Renal pelvis (tissue), 4 donors: ENCODE results near the gene ORAI3. TPM values are rescaled to one million over a fixed set of nuclear protein-coding genes. Genes with fewer than 3 reads are reported as not detected.

ENCODE experiments used
- DNase-seq: peaks from one replicate; pipeline ENCODE4 v3.0.0-alpha.2; 2013
- polyA plus RNA-seq, 3 donors: library from polyadenylated mRNA; unstranded; fragments of 120-200 nt; gene quantifications; one replicate each; pipeline ENCODE4 v1.2.1, GENCODE V29; 2013; ENCODE audit not compliant: insufficient read length in 3 of 3

Gene ORAI3
- polyA plus RNA-seq, 3 donors = 21.7 to 23.4 (median 23.3) TPM

DNA sequence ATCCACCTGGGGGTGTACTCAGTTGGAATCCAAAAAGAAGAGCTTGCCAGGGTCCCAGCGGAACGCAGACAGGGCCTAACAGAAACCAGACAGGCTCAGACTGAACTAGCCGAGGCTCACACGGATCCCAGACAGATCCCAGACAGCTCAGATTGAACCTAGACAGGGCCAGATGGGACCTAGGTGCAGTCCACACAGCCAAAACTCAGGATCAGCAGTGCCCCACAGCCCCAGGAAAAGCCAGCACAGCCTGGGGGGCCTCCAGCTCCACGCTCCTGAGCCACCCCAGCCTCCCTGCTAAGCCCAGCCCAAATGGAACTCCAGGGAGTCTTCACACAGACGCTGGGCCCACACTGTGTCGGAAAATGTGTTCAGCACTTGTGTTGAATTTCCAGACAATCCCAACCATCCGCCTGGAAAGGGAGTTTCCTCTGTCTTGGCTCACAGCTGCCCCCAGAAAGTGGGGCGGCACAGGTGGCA lies 54.0 kb downstream of the ORAI3 start:
- DNase-seq = no peak

DNA sequence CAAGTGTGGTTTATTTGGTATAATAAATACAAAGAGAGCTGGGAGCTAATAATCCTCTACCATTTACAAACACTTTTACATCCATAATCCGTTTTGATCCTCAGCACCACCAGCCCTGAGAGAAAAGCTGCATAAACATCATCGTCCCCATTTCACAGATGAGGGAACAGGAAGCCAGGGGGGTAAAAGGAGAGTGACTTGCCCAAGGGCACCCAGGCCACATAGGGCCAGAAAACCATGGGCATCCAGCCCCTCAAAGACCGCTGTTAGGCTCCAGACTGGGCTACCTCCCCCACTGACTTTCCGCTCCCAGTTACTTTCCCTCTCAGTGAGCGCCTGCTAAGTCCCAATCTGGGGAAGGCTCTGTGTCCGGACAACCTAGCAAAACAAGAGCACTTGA lies 54.9 kb downstream of the ORAI3 start:
- no peak for DNase-seq

Other genes with a start within 250 kb of the ORAI3 start
- 10 to 100 TPM; 38.6 to 55.8 (median 43.9) TPM for gene SRCAP, start 249.9 kb upstream of the ORAI3 start, polyA plus RNA-seq
- 10 to 100 TPM; 28.7 to 44.8 (median 40.7) TPM for gene PHKG2, start 200.6 kb upstream of the ORAI3 start, polyA plus RNA-seq
- gene CFAP119, start 187.0 kb upstream of the ORAI3 start, polyA plus RNA-seq = 10 to 100 TPM; 11.8 to 14.6 (median 12.8) TPM
- 100 to 1,000 TPM; 120 to 133 (median 120) TPM for gene RNF40, start 186.7 kb upstream of the ORAI3 start, polyA plus RNA-seq
- 10 to 100 TPM; 26.5 to 32.4 (median 30.3) TPM for gene ZNF629, start 161.9 kb upstream of the ORAI3 start, polyA plus RNA-seq
- gene BCL7C, start 55.0 kb upstream of the ORAI3 start, polyA plus RNA-seq = 10 to 100 TPM; 43.7 to 52.6 (median 44.6) TPM
- 1 to 10 TPM; 7.5 to 8.4 (median 7.7) TPM for gene CTF1, start 52.5 kb upstream of the ORAI3 start, polyA plus RNA-seq
- 10 to 100 TPM; 32.2 to 35.4 (median 34.8) TPM for gene FBXL19, start 25.5 kb upstream of the ORAI3 start, polyA plus RNA-seq
- 10 to 100 TPM; 18.7 to 22.6 (median 20.2) TPM for gene SETD1A, start 8.7 kb downstream of the ORAI3 start, polyA plus RNA-seq
- gene HSD3B7, start 36.1 kb downstream of the ORAI3 start, polyA plus RNA-seq = 10 to 100 TPM in 2 of 3 donors, 1 to 10 TPM in 1; 8.1 to 10.9 (median 10.8) TPM
- gene STX1B, start 61.6 kb downstream of the ORAI3 start, polyA plus RNA-seq = 1 to 10 TPM; 1.2 to 2.2 (median 1.7) TPM
- 10 to 100 TPM; 38.4 to 47.3 (median 45.4) TPM for gene STX4, start 84.5 kb downstream of the ORAI3 start, polyA plus RNA-seq
- gene ZNF668, start 125.2 kb downstream of the ORAI3 start, polyA plus RNA-seq = 1 to 10 TPM; 5.7 to 7.6 (median 6.4) TPM
- gene ZNF646, start 125.4 kb downstream of the ORAI3 start, polyA plus RNA-seq = 10 to 100 TPM; 13.2 to 19.0 (median 14.5) TPM
- gene PRSS53, start 139.9 kb downstream of the ORAI3 start, polyA plus RNA-seq = 1 to 10 TPM; 1.0 to 2.0 (median 1.3) TPM
- gene VKORC1, start 145.7 kb downstream of the ORAI3 start, polyA plus RNA-seq = 10 to 100 TPM; 64.6 to 86.1 (median 72.4) TPM
- 10 to 100 TPM; 40.4 to 47.7 (median 41.6) TPM for gene BCKDK, start 159.3 kb downstream of the ORAI3 start, polyA plus RNA-seq
- gene KAT8, start 168.6 kb downstream of the ORAI3 start, polyA plus RNA-seq = 10 to 100 TPM; 66.4 to 80.5 (median 75.9) TPM
- 10 to 100 TPM; 74.4 to 91.2 (median 75.3) TPM for gene PRSS8, start 186.7 kb downstream of the ORAI3 start, polyA plus RNA-seq
- gene PRSS36, start 201.0 kb downstream of the ORAI3 start, polyA plus RNA-seq = 1 to 10 TPM; 1.4 to 2.0 (median 1.7) TPM
- 100 to 1,000 TPM; 689 to 914 (median 729) TPM for gene FUS, start 231.1 kb downstream of the ORAI3 start, polyA plus RNA-seq